Cardiac fibroblast (primary cell): ENCODE measurements around the gene PLLP.

Source experiments
- DNase-seq, 2 donors: peaks; one replicate each; pipeline versions ENCODE4 v3.0.0 to v3.0.0-alpha.2; 2010; ENCODE audit warnings: low read depth in 2 of 2
- H3K4me3 ChIP-seq, 2 donors: replicated peaks in 1 of 2; 1 replicate in 1 of 2; 2 replicates in 1 of 2; pipeline ENCODE4 v1.5.1; 2011; ENCODE audit warnings: low read depth in 2 of 2, low read length in 2 of 2, mild to moderate bottlenecking in 2 of 2, moderate library complexity in 1 of 2
- CTCF ChIP-seq: IDR thresholded peaks from one replicate; pipeline ENCODE4 v1.5.1; 2011; ENCODE audit warnings: low read depth, mild to moderate bottlenecking, low read length, inconsistent platforms

The PLLP gene

GRCh38 chr16:57225978-57226377 is 58.5 kb downstream of the PLLP start:
- no peak for TF ChIP-seq CTCF
- H3K4me3 ChIP-seq, result no peak overlapping the region
- DNase-seq, result no peak

GRCh38 chr16:57224651-57225335 is 59.7 kb downstream of the PLLP start:
- no peak for TF ChIP-seq CTCF
- DNase-seq, result no peak
- no peak overlapping the region for H3K4me3 ChIP-seq

GRCh38 chr16:57223057-57223456 is 61.4 kb downstream of the PLLP start:
- TF ChIP-seq CTCF, result no peak
- no peak for DNase-seq
- H3K4me3 ChIP-seq, result no peak overlapping the region

- no peak overlapping the region for H3K4me3 ChIP-seq
- no peak for TF ChIP-seq CTCF
- no peak for DNase-seq
Measured at GRCh38 chr16:57216968-57217367, 67.5 kb downstream of the PLLP start.

GRCh38 chr16:57213462-57213861 is 71.0 kb downstream of the PLLP start:
- no peak for DNase-seq
- TF ChIP-seq CTCF, result no peak
- H3K4me3 ChIP-seq, result no peak overlapping the region

GRCh38 chr16:57209780-57210179 is 74.7 kb downstream of the PLLP start:
- TF ChIP-seq CTCF, result no peak
- no peak overlapping the region for H3K4me3 ChIP-seq
- no peak for DNase-seq

- no peak overlapping the region for H3K4me3 ChIP-seq
- no peak for TF ChIP-seq CTCF
- no peak for DNase-seq
Measured at GRCh38 chr16:57208926-57209325, 75.5 kb downstream of the PLLP start.
